SK-N-SH (cell line): ENCODE results near the gene PAXX. TPM values are rescaled to one million over a fixed set of nuclear protein-coding genes. Genes with fewer than 3 reads are reported as not detected.

Experiments
- CTCF ChIA-PET: fragments of 300-600, 350-600 bp; formaldehyde crosslinking; extraction: SDS; loops from one replicate; lab custom pipeline; 2021; lab: Yijun Ruan, JAX
- POLR2A ChIA-PET: fragments of 350-600 bp; sonication (Branson Sonifier 250); formaldehyde crosslinking; extraction: SDS; loops from one replicate; lab custom pipeline; 2020; ENCODE audit warnings: antibody characterized with exemption, inconsistent platforms; lab: Yijun Ruan, JAX
- DNase-seq: peaks from one replicate; pipeline ENCODE4 v3.0.0; 2012
- H2AFZ ChIP-seq: fragments of 200-600 bp; sonication (generic); 2 replicates; pipeline ENCODE4 v1.8.1; 2016; ENCODE audit warnings: antibody characterized with exemption, mild to moderate bottlenecking, low read depth
- H3F3A ChIP-seq: fragments of 200-600 bp; sonication (generic); replicated peaks from 2 replicates; pipeline ENCODE3; 2016; ENCODE audit warnings: antibody characterized with exemption, mild to moderate bottlenecking; ENCODE audit not compliant: insufficient read depth
- H3K27ac ChIP-seq, 2 experiments: fragments of 200-500 bp in 1 of 2; fragments of 200-600 bp in 1 of 2; sonication (Bioruptor generic) in 1 of 2; sonication (generic), shearing (Covaris generic) in 1 of 2; 2 replicates each; pipeline versions ENCODE4 v1.5.1 to v1.6.1; 2014 to 2016; ENCODE audit warnings: low read depth in 2 of 2, inconsistent platforms in 1 of 2, low read length in 1 of 2, mild to moderate bottlenecking in 1 of 2, mixed read lengths in 1 of 2
- H3K27me3 ChIP-seq: fragments of 200-600 bp; sonication (generic), shearing (Covaris generic); 2 replicates; pipeline ENCODE4 v1.6.1; 2016; ENCODE audit warnings: mixed run types; ENCODE audit not compliant: insufficient read depth
- H3K36me3 ChIP-seq, 2 experiments: fragments of 200-500 bp in 1 of 2; fragments of 200-600 bp in 1 of 2; sonication (Bioruptor generic) in 1 of 2; sonication (generic) in 1 of 2; replicated peaks in 1 of 2; 2 replicates each; pipeline versions ENCODE3 to v1.5.1; 2014 to 2016; ENCODE audit warnings: low read length in 1 of 2, mild to moderate bottlenecking in 1 of 2; ENCODE audit not compliant: insufficient read depth in 2 of 2, control insufficient read depth in 1 of 2
- H3K4me1 ChIP-seq, 2 experiments: fragments of 200-500 bp in 1 of 2; fragments of 200-600 bp in 1 of 2; sonication (Bioruptor generic) in 1 of 2; sonication (generic), shearing (Covaris generic) in 1 of 2; 2 replicates each; pipeline versions ENCODE4 v1.5.1 to v1.6.1; 2014 to 2016; ENCODE audit warnings: low read depth in 1 of 2, low read length in 1 of 2, mixed run types in 1 of 2; ENCODE audit not compliant: insufficient read depth in 2 of 2, control insufficient read depth in 1 of 2
- H3K4me2 ChIP-seq: fragments of 200-600 bp; sonication (generic), shearing (Covaris generic); 2 replicates; pipeline ENCODE4 v1.6.1; 2017; ENCODE audit warnings: mixed run types
- H3K4me3 ChIP-seq, 2 experiments: fragments of 200-500 bp in 1 of 2; fragments of 200-600 bp in 1 of 2; sonication (Bioruptor generic) in 1 of 2; sonication (generic), shearing (Covaris generic) in 1 of 2; 2 replicates each; pipeline versions ENCODE4 v1.5.1 to v1.8.1; 2014 to 2016; ENCODE audit warnings: low read depth in 2 of 2, inconsistent platforms in 1 of 2, low read length in 1 of 2, mild to moderate bottlenecking in 1 of 2, mixed read lengths in 1 of 2, moderate library complexity in 1 of 2
- H3K79me2 ChIP-seq: fragments of 200-600 bp; sonication (generic); 2 replicates; pipeline ENCODE4 v1.8.1; 2017; ENCODE audit warnings: mild to moderate bottlenecking; ENCODE audit not compliant: insufficient read depth
- H3K9ac ChIP-seq: fragments of 200-600 bp; sonication (generic); 2 replicates; pipeline ENCODE4 v1.6.1; 2017; ENCODE audit warnings: mixed run types
- H3K9me2 ChIP-seq: fragments of 200-600 bp; sonication (generic); 2 replicates; pipeline ENCODE4 v1.6.1; 2017; ENCODE audit warnings: mixed run types
- H3K9me3 ChIP-seq: fragments of 200-600 bp; sonication (generic); 2 replicates; pipeline ENCODE4 v1.6.1; 2017; ENCODE audit warnings: mixed run types, mild to moderate bottlenecking, moderate library complexity
- H4K20me1 ChIP-seq: fragments of 200-600 bp; sonication (generic); 2 replicates; pipeline ENCODE4 v1.6.1; 2017; ENCODE audit warnings: mild to moderate bottlenecking, mixed run types; ENCODE audit not compliant: insufficient read depth
- CHD2 ChIP-seq: fragments of 150-350 bp; IDR thresholded peaks from 2 replicates; pipeline ENCODE4 v1.6.1; 2018; ENCODE audit warnings: low read length; ENCODE audit not compliant: partially characterized antibody
- JUND ChIP-seq: IDR thresholded peaks from 2 replicates; pipeline ENCODE4 v1.4.0; 2012
- RCOR1 ChIP-seq: fragments of 150-350 bp; IDR thresholded peaks from 2 replicates; pipeline ENCODE4 v1.6.1; 2017; ENCODE audit warnings: antibody characterized with exemption, low read length
- RXRA ChIP-seq: IDR thresholded peaks from 2 replicates; pipeline ENCODE4 v1.4.0; 2012; ENCODE audit warnings: low read depth, mild to moderate bottlenecking, borderline replicate concordance
- SMC3 ChIP-seq: IDR thresholded peaks from 2 replicates; pipeline ENCODE4 v1.6.1; 2012; ENCODE audit warnings: low read depth, low read length, improper control_type of control experiment
- TAF1 ChIP-seq: IDR thresholded peaks from 2 replicates; pipeline ENCODE4 v1.6.1; 2012; ENCODE audit warnings: low read depth, mild to moderate bottlenecking, low read length, moderate library complexity, borderline replicate concordance
- TCF12 ChIP-seq: IDR thresholded peaks from 2 replicates; pipeline ENCODE4 v1.4.0; 2012
- TEAD4 ChIP-seq: IDR thresholded peaks from 2 replicates; pipeline ENCODE4 v1.4.0; 2012; ENCODE audit warnings: mild to moderate bottlenecking, borderline replicate concordance; ENCODE audit not compliant: insufficient read depth
- WGBS: methylation state at CpG from one replicate; pipeline ENCODE4 v1.1.6; 2017; ENCODE audit warnings: low lambda C conversion rate; 5-methylcytosine and 5-hydroxymethylcytosine counted together
- polyA plus RNA-seq, 3 experiments: library from polyadenylated mRNA; depleted of rRNA; stranded (reverse); fragments of >200 nt; gene quantifications; 2 replicates each; pipeline ENCODE4 v1.2.3, GENCODE V29; 2012
- TF ChIP-seq, protein P1 (sequence below): IDR thresholded peaks from 2 replicates; pipeline ENCODE4 v1.4.0; 2012; ENCODE audit warnings: low read depth, borderline replicate concordance

Gene PAXX
- polyA plus RNA-seq, 1 of the 3 experiments (the other 2 are of a cell fraction) = 52.9 TPM

DNA sequence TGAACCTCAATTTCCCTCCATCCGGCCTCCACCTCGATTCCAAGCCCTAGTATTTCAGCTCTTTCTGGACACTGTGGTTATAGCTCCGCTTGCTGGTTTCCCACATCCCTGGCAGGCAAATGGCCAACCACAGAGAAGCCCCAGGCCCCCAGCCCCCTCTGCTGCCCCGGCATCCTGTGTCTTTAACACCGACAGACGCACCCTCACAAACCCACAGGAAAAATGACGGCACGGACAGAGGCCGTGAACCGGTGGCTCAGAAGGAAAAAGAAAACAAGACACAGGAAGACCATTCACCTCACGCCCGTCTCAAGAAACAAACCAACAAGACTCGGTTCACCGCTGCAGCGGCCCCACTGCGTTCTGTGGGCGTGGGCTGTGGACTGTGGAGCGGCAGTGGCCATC lies 5.6 kb downstream of the PAXX start (continued):
- TF ChIP-seq TAF1 = no peak
- no peak for TF ChIP-seq JUND

DNA sequence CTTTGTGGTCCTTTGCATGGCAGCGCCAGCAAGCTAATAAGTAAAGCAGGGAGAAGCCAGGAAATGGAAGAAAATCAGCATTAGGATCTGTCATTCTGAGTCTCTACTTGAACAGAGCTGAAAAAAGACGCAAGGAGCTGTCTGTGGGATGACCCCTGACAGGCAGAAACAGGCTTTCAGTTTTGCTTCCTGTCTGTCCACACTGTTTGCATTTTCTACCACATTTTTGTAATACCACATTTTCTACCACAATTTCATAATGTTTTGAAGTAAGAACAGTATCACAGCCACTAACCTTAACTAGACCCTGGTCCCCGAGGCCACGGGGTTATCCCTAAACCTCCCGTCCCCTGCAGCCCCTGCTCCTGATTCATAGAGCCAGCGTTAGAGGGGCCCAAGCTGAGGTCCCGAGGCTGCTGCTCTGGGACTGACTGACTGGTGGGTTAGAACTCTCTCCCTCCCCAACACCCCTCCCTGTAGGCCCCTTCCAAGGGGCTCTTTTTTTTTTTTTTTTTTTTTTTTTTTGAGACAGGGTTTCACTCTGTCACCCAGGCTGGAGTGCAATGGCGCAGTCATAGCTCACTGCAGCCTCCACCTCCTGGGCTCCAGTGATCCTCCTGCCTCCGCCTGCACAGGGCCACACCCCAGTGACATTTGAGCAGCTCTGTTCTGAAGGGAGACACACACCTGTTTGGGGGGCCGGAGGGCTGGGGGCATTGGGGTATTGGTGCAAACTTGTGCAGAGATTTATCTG lies 8.1 kb downstream of the PAXX start:
- Histone ChIP-seq H3F3A (no peaks in the 10 kb centered on the region), H2AFZ (0 out of 2 replicates have a peak overlapping the region, but pooled peaks have one; percentile 51), H3K4me1 (peaks cover 9 to 13% of the 10 kb centered on the region in 2 experiments; a peak in 3 of 4 replicates), H3K4me2 (no peak overlapping the region), H3K36me3 (no peaks in the 10 kb centered on the region), H3K79me2 (no peaks in the 10 kb centered on the region), H3K27me3 (no peaks in the 10 kb centered on the region), H3K9me2 (no peaks in the 10 kb centered on the region), H3K4me3 (no peak overlapping the region), H3K27ac (no peak overlapping the region), H3K9me3 (no peaks in the 10 kb centered on the region), H3K9ac (no peak overlapping the region), H4K20me1 (no peaks in the 10 kb centered on the region)
- DNase-seq = no peak
- WGBS = 86% methylated on average over 9 of the region's 10 CpGs
- POLR2A ChIA-PET = no interaction called here
- TF ChIP-seq RCOR1 = no peak
- CTCF ChIA-PET = interaction anchor here (0.6 to 2.7 kb wide), 5 partner anchors 26 to 68 kb away, joined by 3 to 11 read pairs (median 7); no protein-coding TSS in a partner anchor

DNA sequence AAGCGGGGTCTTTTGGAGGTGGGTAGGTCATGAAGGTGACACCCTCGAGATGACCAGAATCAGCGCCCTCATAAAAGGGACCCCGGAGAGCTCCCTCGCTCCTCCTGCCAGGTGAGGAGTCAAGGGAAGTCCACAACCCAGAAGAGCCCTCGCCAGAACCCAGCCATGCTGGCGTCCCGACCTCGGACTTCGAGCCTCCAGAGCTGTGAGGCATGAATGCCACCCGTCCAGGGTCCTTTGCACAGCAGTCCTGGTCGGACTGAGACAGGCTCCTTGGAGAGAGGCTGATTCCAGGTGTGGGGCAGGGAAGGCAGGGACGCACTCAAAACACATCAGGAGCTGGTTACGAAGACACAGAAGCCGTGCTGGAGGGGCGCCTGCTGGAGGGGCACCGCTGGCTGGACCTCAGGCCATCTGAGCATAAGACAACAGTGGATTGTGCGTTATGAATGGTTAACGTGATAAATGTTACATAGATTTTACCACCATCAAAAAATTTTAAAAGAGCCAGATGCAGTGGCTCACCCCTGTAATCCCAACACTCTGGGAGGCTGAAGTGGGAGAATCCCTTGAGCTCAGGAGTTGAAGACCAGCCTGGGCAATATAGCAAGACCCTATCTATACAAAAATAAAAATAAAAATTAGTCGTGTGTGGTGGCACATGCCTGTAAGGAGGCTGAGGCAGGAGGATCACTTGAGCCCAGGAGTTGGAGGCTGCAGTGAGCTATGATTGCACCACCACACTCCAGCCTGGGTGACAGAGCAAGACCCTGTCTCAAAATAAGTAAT lies 9.8 kb downstream of the PAXX start:
- Histone ChIP-seq H3K36me3 (no peaks in the 10 kb centered on the region), H3K9me3 (no peaks in the 10 kb centered on the region), H3K4me2 (no peak overlapping the region), H3K79me2 (no peaks in the 10 kb centered on the region), H3K27me3 (no peaks in the 10 kb centered on the region)
- POLR2A ChIA-PET = no interaction called here
- TF ChIP-seq TAF1 (no peak), TCF12 (no peak), TEAD4 (no peak), RXRA (no peak), RCOR1 (no peak), CHD2 (no peak), SMC3 (no peak)
- TF ChIP-seq, protein P1, sequence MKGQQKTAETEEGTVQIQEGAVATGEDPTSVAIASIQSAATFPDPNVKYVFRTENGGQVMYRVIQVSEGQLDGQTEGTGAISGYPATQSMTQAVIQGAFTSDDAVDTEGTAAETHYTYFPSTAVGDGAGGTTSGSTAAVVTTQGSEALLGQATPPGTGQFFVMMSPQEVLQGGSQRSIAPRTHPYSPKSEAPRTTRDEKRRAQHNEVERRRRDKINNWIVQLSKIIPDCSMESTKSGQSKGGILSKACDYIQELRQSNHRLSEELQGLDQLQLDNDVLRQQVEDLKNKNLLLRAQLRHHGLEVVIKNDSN = no peak
- TF ChIP-seq, all 33 proteins: peak for 0
- Histone ChIP-seq H3K27ac (no peak overlapping the region), H3F3A (no peaks in the 10 kb centered on the region), H4K20me1 (no peaks in the 10 kb centered on the region), H3K4me3 (no peak overlapping the region), H2AFZ (no peak overlapping the region), H3K9me2 (no peaks in the 10 kb centered on the region), H3K9ac (no peak overlapping the region), H3K4me1 (no peaks in the 10 kb centered on the region)
- DNase-seq = no peak
- CTCF ChIA-PET = interaction anchor here (1.0 to 2.4 kb wide), 8 partner anchors 9 to 225 kb away, joined by 3 to 11 read pairs (median 6); partner anchors contain the start of genes ABCA2, PAXX and RNF224
- WGBS = 80% methylated on average over 14 of the region's 20 CpGs
